ENCODE results near the gene SLC27A4.

GRCh38 chr9:128394379-128395168 lies 54.2 kb downstream of the SLC27A4 start:
- TF ChIP-seq, protein P1, sequence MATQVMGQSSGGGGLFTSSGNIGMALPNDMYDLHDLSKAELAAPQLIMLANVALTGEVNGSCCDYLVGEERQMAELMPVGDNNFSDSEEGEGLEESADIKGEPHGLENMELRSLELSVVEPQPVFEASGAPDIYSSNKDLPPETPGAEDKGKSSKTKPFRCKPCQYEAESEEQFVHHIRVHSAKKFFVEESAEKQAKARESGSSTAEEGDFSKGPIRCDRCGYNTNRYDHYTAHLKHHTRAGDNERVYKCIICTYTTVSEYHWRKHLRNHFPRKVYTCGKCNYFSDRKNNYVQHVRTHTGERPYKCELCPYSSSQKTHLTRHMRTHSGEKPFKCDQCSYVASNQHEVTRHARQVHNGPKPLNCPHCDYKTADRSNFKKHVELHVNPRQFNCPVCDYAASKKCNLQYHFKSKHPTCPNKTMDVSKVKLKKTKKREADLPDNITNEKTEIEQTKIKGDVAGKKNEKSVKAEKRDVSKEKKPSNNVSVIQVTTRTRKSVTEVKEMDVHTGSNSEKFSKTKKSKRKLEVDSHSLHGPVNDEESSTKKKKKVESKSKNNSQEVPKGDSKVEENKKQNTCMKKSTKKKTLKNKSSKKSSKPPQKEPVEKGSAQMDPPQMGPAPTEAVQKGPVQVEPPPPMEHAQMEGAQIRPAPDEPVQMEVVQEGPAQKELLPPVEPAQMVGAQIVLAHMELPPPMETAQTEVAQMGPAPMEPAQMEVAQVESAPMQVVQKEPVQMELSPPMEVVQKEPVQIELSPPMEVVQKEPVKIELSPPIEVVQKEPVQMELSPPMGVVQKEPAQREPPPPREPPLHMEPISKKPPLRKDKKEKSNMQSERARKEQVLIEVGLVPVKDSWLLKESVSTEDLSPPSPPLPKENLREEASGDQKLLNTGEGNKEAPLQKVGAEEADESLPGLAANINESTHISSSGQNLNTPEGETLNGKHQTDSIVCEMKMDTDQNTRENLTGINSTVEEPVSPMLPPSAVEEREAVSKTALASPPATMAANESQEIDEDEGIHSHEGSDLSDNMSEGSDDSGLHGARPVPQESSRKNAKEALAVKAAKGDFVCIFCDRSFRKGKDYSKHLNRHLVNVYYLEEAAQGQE (IDR thresholded peaks at IDR 0.05; ENCODE audit: low read depth, low read length), result no peak
- TF ChIP-seq ZNF274 (IDR thresholded peaks at IDR 0.05; ENCODE audit: insufficient read depth, insufficient read length), result no peak
- no peak for TF ChIP-seq POLR2A (IDR thresholded peaks at IDR 0.05; ENCODE audit: low read depth, low read length)
- no peak for TF ChIP-seq JUNB (IDR thresholded peaks at IDR 0.05)
- no peak for TF ChIP-seq EZH2 (IDR thresholded peaks at IDR 0.05; ENCODE audit: borderline replicate concordance, control insufficient read depth, low read depth, low read length)

Measured in GM12878 (cell line).